HCT116 (cell line): ENCODE measurements around the gene ZNF839.

Source experiments
- JUND ChIP-seq: IDR thresholded peaks from 2 replicates; pipeline ENCODE4 v1.6.1; 2012
- YY1 ChIP-seq: IDR thresholded peaks from 2 replicates; pipeline ENCODE4 v1.6.1; 2011; ENCODE audit warnings: low read length, low read depth, moderate library complexity, mild to moderate bottlenecking; ENCODE audit not compliant: insufficient replicate concordance; ENCODE audit errors: extremely low read depth
- ZNF274 ChIP-seq: fragments of 200-500 bp; sonication (Bioruptor generic); IDR thresholded peaks from 2 replicates; pipeline ENCODE4 v1.6.1; 2014; ENCODE audit warnings: mild to moderate bottlenecking, low read depth, low read length, inconsistent platforms

- no peak for TF ChIP-seq ZNF274
- no peak for TF ChIP-seq YY1
- TF ChIP-seq JUND = no peak
Measured at GRCh38 chr14:102378830-102379229, 59.3 kb downstream of the ZNF839 start.
